Neural crest cell (in vitro differentiated cells): ENCODE measurements around the gene FBXL7. TPM values are rescaled to one million over a fixed set of nuclear protein-coding genes. Genes with fewer than 3 reads are reported as not detected.

ENCODE experiments used
- DNase-seq: peaks from one replicate; pipeline ENCODE4 v3.0.0; 2021; ENCODE audit warnings: low read depth, mixed read lengths, low spot score
- H3K27ac Mint-ChIP-seq: one replicate; pipeline ENCODE4 v1.8.0; 2021; ENCODE audit warnings: mild to moderate bottlenecking, mixed read lengths; ENCODE audit not compliant: unreplicated experiment
- H3K27me3 Mint-ChIP-seq: 2 replicates; pipeline ENCODE4 v1.8.0; 2021; ENCODE audit warnings: low read depth, mild to moderate bottlenecking, mixed read lengths
- H3K36me3 Mint-ChIP-seq: 2 replicates; pipeline ENCODE4 v1.8.0; 2021; ENCODE audit warnings: low read depth, mild to moderate bottlenecking, mixed read lengths
- H3K4me1 Mint-ChIP-seq: 2 replicates; pipeline ENCODE4 v1.8.0; 2021; ENCODE audit warnings: mixed read lengths
- H3K4me3 Mint-ChIP-seq: one replicate; pipeline ENCODE4 v1.8.0; 2021; ENCODE audit warnings: mild to moderate bottlenecking, mixed read lengths
- H3K9me3 Mint-ChIP-seq: 2 replicates; pipeline ENCODE4 v1.8.0; 2021; ENCODE audit warnings: mixed read lengths
- CTCF ChIP-seq: fragments of 200-600 bp; sonication (generic); conservative IDR thresholded peaks from 2 replicates; pipeline ENCODE4 v1.5.0; 2021; ENCODE audit warnings: antibody characterized with exemption, mild to moderate bottlenecking
- total RNA-seq: library from RNA; stranded (reverse); gene quantifications from 2 replicates; pipeline ENCODE4 v1.2.1, GENCODE V29; 2021

The FBXL7 gene
- total RNA-seq, 1 donor from 2014 or later = 20.8 TPM

GRCh38 chr5:15674716-15675115 is 174.7 kb downstream of the FBXL7 start:
- H3K9me3 Mint-ChIP-seq = no peaks in the 10 kb centered on the region
- H3K27ac Mint-ChIP-seq = no peak overlapping the region
- H3K36me3 Mint-ChIP-seq = no peaks in the 10 kb centered on the region
- H3K27me3 Mint-ChIP-seq = no peaks in the 10 kb centered on the region
- H3K4me3 Mint-ChIP-seq = no peak overlapping the region
- DNase-seq = no peak
- H3K4me1 Mint-ChIP-seq = peaks cover 23% of the 10 kb centered on the region
- TF ChIP-seq CTCF = no peak

DNA sequence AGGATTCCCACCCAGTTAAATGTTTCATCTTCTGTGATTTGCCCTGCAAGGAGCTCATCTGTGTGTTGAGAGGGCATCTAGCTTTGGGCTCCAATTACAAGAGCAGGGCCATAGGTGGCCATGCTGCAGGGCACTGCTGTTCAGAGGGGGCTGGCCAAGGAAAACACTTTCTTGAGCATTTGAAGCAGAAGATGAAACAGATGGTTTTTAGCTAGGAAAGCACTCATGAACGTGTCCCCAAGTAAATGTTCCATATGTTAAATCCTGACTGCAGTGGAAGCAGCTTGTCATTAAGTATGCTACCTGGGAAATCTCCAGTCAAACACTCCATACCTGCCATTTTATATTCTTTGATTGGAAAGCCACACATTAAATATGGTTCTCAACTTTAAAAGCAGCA is 176.6 kb downstream of the FBXL7 start:
- DNase-seq = no peak
- H3K36me3 Mint-ChIP-seq = no peaks in the 10 kb centered on the region
- no peaks in the 10 kb centered on the region for H3K9me3 Mint-ChIP-seq
- no peak overlapping the region for H3K27ac Mint-ChIP-seq
- no peak overlapping the region for H3K4me3 Mint-ChIP-seq
- peaks cover 24% of the 10 kb centered on the region for H3K4me1 Mint-ChIP-seq
- TF ChIP-seq CTCF = no peak
- no peaks in the 10 kb centered on the region for H3K27me3 Mint-ChIP-seq

- H3K36me3 Mint-ChIP-seq = no peaks in the 10 kb centered on the region
- no peak for TF ChIP-seq CTCF
- H3K4me1 Mint-ChIP-seq = peaks cover 22% of the 10 kb centered on the region
- no peak for DNase-seq
- H3K27ac Mint-ChIP-seq = no peak overlapping the region
- H3K4me3 Mint-ChIP-seq = no peak overlapping the region
- H3K9me3 Mint-ChIP-seq = no peaks in the 10 kb centered on the region
- no peaks in the 10 kb centered on the region for H3K27me3 Mint-ChIP-seq
Observed at GRCh38 chr5:15679161-15679560, 179.2 kb downstream of the FBXL7 start.

DNA sequence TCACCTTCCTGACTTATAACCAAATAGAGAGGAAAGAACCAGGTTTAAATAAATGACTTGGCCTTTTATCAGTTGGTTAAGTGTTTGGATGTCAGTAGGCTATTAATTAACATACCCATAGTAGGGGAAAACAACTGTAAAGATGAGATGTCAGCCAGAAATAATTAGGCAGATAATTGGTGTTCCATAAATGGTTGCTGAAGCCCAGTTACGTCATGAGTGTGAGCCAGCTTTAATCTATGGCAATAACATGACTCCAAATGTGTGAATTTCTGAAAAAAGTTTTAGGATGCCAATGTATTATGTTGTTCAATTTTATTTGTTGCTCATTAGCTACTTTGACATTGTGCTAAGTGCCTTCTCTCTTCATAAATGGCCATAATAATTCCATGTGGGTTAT is 180.5 kb downstream of the FBXL7 start:
- H3K4me3 Mint-ChIP-seq = no peak overlapping the region
- H3K27me3 Mint-ChIP-seq = no peaks in the 10 kb centered on the region
- H3K4me1 Mint-ChIP-seq = peaks cover 10% of the 10 kb centered on the region
- TF ChIP-seq CTCF = no peak
- no peak for DNase-seq
- H3K27ac Mint-ChIP-seq = no peak overlapping the region
- no peaks in the 10 kb centered on the region for H3K9me3 Mint-ChIP-seq
- no peaks in the 10 kb centered on the region for H3K36me3 Mint-ChIP-seq

DNA sequence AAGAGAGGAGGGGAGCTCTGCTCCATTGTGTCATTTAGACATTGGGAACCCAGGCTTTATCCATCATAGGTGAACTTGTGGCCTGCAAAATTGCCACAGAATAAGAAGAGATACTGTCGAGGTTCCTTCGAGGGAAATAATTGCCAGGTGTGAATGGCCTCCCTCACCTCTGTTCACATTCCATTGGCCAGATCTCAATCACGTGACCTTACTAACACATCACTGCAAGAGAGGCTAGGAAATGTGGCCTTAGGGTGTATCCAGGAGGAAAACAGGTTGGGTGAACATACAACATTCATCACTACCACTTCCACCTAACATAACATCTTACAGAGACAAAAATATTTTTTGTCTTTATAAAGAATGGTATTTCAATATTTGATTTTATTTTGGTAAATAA is 182.1 kb downstream of the FBXL7 start:
- Mint-ChIP-seq H3K27me3 (no peaks in the 10 kb centered on the region), H3K4me3 (no peak overlapping the region)

More for the DNA sequence above, 182.1 kb downstream of the FBXL7 start:
- Mint-ChIP-seq H3K9me3 (no peaks in the 10 kb centered on the region), H3K36me3 (no peaks in the 10 kb centered on the region), H3K27ac (no peak overlapping the region), H3K4me1 (peaks cover 7% of the 10 kb centered on the region)
- DNase-seq = no peak
- no peak for TF ChIP-seq CTCF
